MCF 10A (cell line): ENCODE measurements around the gene IL1A. TPM values are rescaled to one million over a fixed set of nuclear protein-coding genes. Genes with fewer than 3 reads are reported as not detected.

Experiments
- BruUV-seq: library from RNA; stranded (reverse); fragments of 400-500 nt; replicated peaks from 2 replicates; lab custom pipeline; 2021; lab: Mats Ljungman, UMichigan
- CTCF ChIA-PET: fragments of 300-600 bp; sonication (Branson Sonifier 250); formaldehyde crosslinking; extraction: SDS; loops from one replicate; lab custom pipeline; 2021; ENCODE audit warnings: antibody characterized with exemption, inconsistent platforms; lab: Yijun Ruan, JAX
- POLR2A ChIA-PET: fragments of 300-600, 350-650 bp; sonication (Branson Sonifier 250); formaldehyde crosslinking; extraction: SDS; loops from one replicate; lab custom pipeline; 2020; ENCODE audit warnings: antibody characterized with exemption, inconsistent platforms; lab: Yijun Ruan, JAX
- DNase-seq: peaks from one replicate; pipeline ENCODE4 v3.0.0-alpha.2; 2018; ENCODE audit not compliant: unreplicated experiment
- H3K27ac Mint-ChIP-seq: one replicate; pipeline ENCODE4 v1.8.0; 2022; ENCODE audit warnings: mild to moderate bottlenecking, low read depth, mixed read lengths; ENCODE audit not compliant: unreplicated experiment
- H3K27me3 Mint-ChIP-seq: one replicate; pipeline ENCODE4 v1.8.0; 2022; ENCODE audit warnings: mixed read lengths; ENCODE audit not compliant: insufficient read depth, unreplicated experiment
- H3K36me3 Mint-ChIP-seq: one replicate; pipeline ENCODE4 v1.8.0; 2022; ENCODE audit warnings: mild to moderate bottlenecking, moderate library complexity, mixed read lengths; ENCODE audit not compliant: insufficient read depth, unreplicated experiment
- H3K4me1 Mint-ChIP-seq: one replicate; pipeline ENCODE4 v1.8.0; 2022; ENCODE audit warnings: mixed read lengths; ENCODE audit not compliant: insufficient read depth, unreplicated experiment
- H3K4me3 Mint-ChIP-seq: one replicate; pipeline ENCODE4 v1.8.0; 2022; ENCODE audit warnings: mild to moderate bottlenecking, moderate library complexity, mixed read lengths; ENCODE audit not compliant: unreplicated experiment
- H3K9me3 Mint-ChIP-seq: one replicate; pipeline ENCODE4 v1.8.0; 2022; ENCODE audit warnings: mixed read lengths; ENCODE audit not compliant: unreplicated experiment
- intact Hi-C: fragments of 100-400 bp; cut with micrococcal nuclease; formaldehyde crosslinking; loops from 2 replicates; pipeline ENCODE4 v1.14.1; 2022
- total RNA-seq: library from RNA; stranded (reverse); gene quantifications from 2 replicates; pipeline ENCODE4 v1.2.3, GENCODE V29; 2022
- TF ChIP-seq, protein P1 (sequence below): fragments of 200-600 bp; IDR thresholded peaks from one replicate; pipeline ENCODE4 v1.8.0; 2022; ENCODE audit warnings: antibody characterized with exemption, mild to moderate bottlenecking; ENCODE audit not compliant: unreplicated experiment

The IL1A gene
- total RNA-seq, 1 experiment from 2014 or later: 170 TPM

DNA sequence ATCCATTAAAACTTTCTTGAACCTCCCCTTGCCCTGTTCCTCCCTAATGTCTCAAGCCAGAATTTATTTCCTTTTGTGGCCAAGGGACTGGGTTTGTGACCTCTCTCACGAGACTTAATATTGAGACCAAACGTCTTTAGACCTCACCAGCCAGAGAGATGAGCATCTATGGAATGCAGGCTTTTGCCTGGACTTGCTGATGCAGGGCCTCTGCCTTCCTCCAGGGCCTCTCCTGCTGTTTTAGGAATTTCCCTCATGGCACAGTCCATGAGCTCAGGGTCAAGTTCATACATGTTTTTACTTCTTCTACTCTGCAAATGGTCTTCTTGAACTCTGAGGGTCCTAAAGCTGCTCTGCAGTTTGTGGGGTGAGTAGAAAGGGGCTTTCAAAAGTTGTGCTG, 30.0 kb upstream of the IL1A start:
- TF ChIP-seq, protein P1, sequence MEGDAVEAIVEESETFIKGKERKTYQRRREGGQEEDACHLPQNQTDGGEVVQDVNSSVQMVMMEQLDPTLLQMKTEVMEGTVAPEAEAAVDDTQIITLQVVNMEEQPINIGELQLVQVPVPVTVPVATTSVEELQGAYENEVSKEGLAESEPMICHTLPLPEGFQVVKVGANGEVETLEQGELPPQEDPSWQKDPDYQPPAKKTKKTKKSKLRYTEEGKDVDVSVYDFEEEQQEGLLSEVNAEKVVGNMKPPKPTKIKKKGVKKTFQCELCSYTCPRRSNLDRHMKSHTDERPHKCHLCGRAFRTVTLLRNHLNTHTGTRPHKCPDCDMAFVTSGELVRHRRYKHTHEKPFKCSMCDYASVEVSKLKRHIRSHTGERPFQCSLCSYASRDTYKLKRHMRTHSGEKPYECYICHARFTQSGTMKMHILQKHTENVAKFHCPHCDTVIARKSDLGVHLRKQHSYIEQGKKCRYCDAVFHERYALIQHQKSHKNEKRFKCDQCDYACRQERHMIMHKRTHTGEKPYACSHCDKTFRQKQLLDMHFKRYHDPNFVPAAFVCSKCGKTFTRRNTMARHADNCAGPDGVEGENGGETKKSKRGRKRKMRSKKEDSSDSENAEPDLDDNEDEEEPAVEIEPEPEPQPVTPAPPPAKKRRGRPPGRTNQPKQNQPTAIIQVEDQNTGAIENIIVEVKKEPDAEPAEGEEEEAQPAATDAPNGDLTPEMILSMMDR: no peak
- no TSS peak for BruUV-seq
- Mint-ChIP-seq H3K4me1 (peaks cover 59% of the 10 kb centered on the region), H3K27me3 (no peaks in the 10 kb centered on the region), H3K9me3 (no peaks in the 10 kb centered on the region), H3K36me3 (peaks cover 6% of the 10 kb centered on the region), H3K4me3 (peak overlapping the region; percentile 54), H3K27ac (peak overlapping the region; percentile 97)
- POLR2A ChIA-PET: interaction anchor here (0.7 to 7.9 kb wide), 15 partner anchors 10 to 128 kb away, joined by 3 to 112 read pairs (median 4); partner anchors contain the start of genes CKAP2L, IL1A and IL1B
- CTCF ChIA-PET: interaction anchor here (0.6 to 2.0 kb wide), 5 partner anchors 35 to 128 kb away, joined by 3 to 12 read pairs (median 3); no protein-coding TSS in a partner anchor
- intact Hi-C loops: no loop called here
- DNase-seq: peak; percentile 83

DNA sequence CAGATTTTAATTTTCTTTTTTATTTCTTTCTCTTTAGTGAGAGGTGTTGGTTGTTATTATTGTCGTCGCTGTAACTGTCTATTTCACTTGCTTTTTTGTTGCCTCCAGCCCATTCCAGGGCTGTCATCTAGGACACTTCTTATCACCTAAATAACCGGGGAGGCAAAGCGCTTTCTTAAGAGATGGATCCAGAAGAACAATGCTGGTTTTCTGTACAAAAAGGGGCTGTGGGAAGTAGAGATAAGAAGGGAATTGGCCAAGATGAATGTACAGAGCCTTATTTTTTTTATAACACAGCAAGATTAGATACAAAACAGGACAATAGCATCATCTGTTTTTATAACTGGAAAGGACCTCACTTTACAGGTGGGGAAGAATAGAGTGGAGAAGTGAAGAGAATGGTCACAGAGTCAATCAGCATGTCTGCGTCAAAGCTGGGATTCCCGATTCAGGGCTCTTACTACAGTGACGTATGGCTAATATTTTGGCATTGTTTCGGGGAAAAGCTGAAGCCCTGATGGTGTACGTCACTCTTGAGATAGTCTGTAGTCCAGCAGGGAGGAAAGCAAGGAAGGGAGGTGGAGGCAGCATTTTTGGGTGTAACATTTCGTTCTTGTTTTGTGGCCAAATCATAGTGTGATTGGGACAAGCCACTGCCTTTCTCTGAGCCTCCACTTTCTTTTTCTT, 29.1 kb upstream of the IL1A start:
- POLR2A ChIA-PET: interaction anchor here (0.8 to 7.9 kb wide), 7 partner anchors 9 to 183 kb away, joined by 3 to 112 read pairs (median 4); partner anchors contain the start of genes IL1A and IL1B
- intact Hi-C loops: no loop called here
- Mint-ChIP-seq H3K36me3 (peaks cover 6% of the 10 kb centered on the region), H3K27me3 (no peaks in the 10 kb centered on the region), H3K4me3 (no peak overlapping the region), H3K4me1 (peaks cover 53% of the 10 kb centered on the region), H3K27ac (peak overlapping the region; percentile 97), H3K9me3 (no peaks in the 10 kb centered on the region)
- BruUV-seq: TSS peak; percentile 87
- CTCF ChIA-PET: interaction anchor here (1.6 to 1.7 kb wide), 2 partner anchors 69 to 129 kb away, joined by 3 to 5 read pairs; no protein-coding TSS in a partner anchor
- no peak for DNase-seq
- TF ChIP-seq, protein P1: no peak

DNA sequence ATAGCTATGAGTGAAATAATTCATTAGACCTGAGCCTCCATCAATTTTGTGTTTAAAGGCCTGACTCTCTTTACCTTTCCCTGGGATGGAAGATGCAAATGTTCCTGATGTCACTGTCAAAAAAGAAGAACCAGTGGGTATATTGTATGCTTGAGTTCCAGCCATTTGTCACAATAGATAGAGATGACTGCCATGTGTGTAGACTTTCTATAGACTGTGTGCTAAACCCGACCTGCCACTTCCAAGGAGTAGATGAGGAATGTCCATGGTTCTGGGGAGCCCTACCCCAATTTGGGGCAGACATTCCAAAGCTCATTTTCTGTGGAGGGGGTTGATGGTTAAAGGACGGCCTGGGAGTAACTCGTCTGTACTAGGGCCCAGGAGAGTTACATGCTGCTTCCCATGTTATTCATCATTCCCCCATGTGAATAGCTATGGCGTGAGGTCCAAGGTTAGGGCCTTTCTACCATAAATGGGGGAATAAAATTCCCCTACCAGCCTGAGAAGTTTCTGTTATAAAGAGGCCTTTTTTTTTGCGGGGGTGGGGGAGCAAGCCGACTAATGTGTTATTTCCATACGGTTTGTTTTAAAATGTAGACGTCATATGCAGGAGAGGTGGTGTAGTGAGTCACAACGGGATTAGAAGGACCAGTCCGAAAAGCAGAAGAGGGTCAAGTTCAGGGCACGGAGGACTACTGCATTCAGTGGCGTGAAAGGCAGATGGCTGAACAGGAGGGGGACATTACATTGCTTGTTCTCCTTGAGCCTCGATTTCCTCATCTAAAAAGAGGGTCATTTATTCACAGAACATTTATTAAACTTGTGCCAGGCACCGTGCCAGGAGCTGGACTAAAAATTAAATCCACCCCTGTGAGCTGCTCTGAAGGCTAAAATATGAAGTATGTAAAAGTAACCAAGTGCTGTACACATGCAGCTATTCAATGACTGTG, 28.3 kb upstream of the IL1A start:
- ChIA-PET POLR2A (interaction anchor here (0.7 to 7.9 kb wide), 11 partner anchors 8 to 781 kb away, joined by 3 to 112 read pairs (median 4); partner anchors contain the start of genes IL1A and IL1B), CTCF (interaction anchor here (0.6 to 2.4 kb wide), 5 partner anchors 16 to 129 kb away, joined by 3 to 8 read pairs (median 3); no protein-coding TSS in a partner anchor)
- Mint-ChIP-seq H3K27ac (peak overlapping the region; percentile 97), H3K36me3 (peaks cover 6% of the 10 kb centered on the region), H3K27me3 (no peaks in the 10 kb centered on the region), H3K4me3 (no peak overlapping the region), H3K9me3 (peaks cover 5% of the 10 kb centered on the region), H3K4me1 (peaks cover 46% of the 10 kb centered on the region)
- intact Hi-C loops: no loop called here
- TF ChIP-seq, protein P1: no peak
- peak; percentile 59 for DNase-seq
- TSS peak; percentile 82 for BruUV-seq
